ENCODE data around the gene MAN1A1. TPM values are rescaled to one million over a fixed set of nuclear protein-coding genes. Genes with fewer than 3 reads are reported as not detected.

MAN1A1 gene
- total RNA-seq, 2 donors from 2014 or later = 85.4 to 109 TPM

GRCh38 chr6:119274197-119274595 lies 75.4 kb downstream of the MAN1A1 start:
- Histone ChIP-seq H3K4me1 (peaks cover 16% of the 10 kb centered on the region), H3K9me3 (no peaks in the 10 kb centered on the region), H3K27me3 (no peaks in the 10 kb centered on the region), H3K36me3 (replicated peaks in 1 of 2; ENCODE audit: insufficient read depth in 1 of 2, low read depth in 2 of 2) (no peaks in the 10 kb centered on the region), H3K27ac (peak overlapping the region in 1 of 4 donors; percentile 19), H3K4me3 (no peak overlapping the region)
- DNase-seq = no peak
- intact Hi-C loops (cut with DNase I) = no loop called here
- 96 to 97% methylated on average over 2 of the region's 2 CpGs for WGBS, 2 donors
- TF ChIP-seq CTCF (IDR thresholded peaks at IDR 0.05) = no peak
- TF ChIP-seq POLR2A (IDR thresholded peaks at IDR 0.05) = no peak
- no peak for ATAC-seq

- peak in 1 of 4 donors; percentile 18 for DNase-seq
- intact Hi-C loops (cut with DNase I) = no loop called here
- Histone ChIP-seq H3K4me1 (peaks cover 23% of the 10 kb centered on the region), H3K27me3 (no peaks in the 10 kb centered on the region), H3K9me3 (no peaks in the 10 kb centered on the region), H3K27ac (peak overlapping the region in 1 of 4 donors; percentile 19), H3K36me3 (replicated peaks in 1 of 2; ENCODE audit: insufficient read depth in 1 of 2, low read depth in 2 of 2) (no peaks in the 10 kb centered on the region), H3K4me3 (no peak overlapping the region)
- WGBS, 2 donors = 93 to 98% methylated on average over 1 of the region's 1 CpG
- ATAC-seq = peak; percentile 88
- no peak for TF ChIP-seq POLR2A (IDR thresholded peaks at IDR 0.05)
- no peak for TF ChIP-seq CTCF (IDR thresholded peaks at IDR 0.05)
These were observed 76.0 kb downstream of the MAN1A1 start for GRCh38 chr6:119273272-119274196.

- Histone ChIP-seq H3K36me3 (replicated peaks in 1 of 2; ENCODE audit: insufficient read depth in 1 of 2, low read depth in 2 of 2) (no peaks in the 10 kb centered on the region), H3K4me1 (peaks cover 28% of the 10 kb centered on the region), H3K9me3 (no peaks in the 10 kb centered on the region), H3K27me3 (no peaks in the 10 kb centered on the region), H3K4me3 (no peak overlapping the region), H3K27ac (no peak overlapping the region)
- TF ChIP-seq POLR2A (IDR thresholded peaks at IDR 0.05) = no peak
- TF ChIP-seq CTCF (IDR thresholded peaks at IDR 0.05) = no peak
- no peak for DNase-seq
- WGBS, 2 donors = 96 to 97% methylated on average over 3 of the region's 3 CpGs
- ATAC-seq = no peak
- intact Hi-C loops (cut with DNase I) = no loop called here
These were observed 79.0 kb downstream of the MAN1A1 start for GRCh38 chr6:119270545-119270944.

- 67 to 72% methylated on average over 8 of the region's 8 CpGs for WGBS, 2 donors
- intact Hi-C loops (cut with DNase I) = no loop called here
These were observed 80.1 kb downstream of the MAN1A1 start for GRCh38 chr6:119269266-119270103.

More at GRCh38 chr6:119269266-119270103, 80.1 kb downstream of the MAN1A1 start:
- peak overlapping the region in 1 of 4 donors; percentile 8 for H3K27ac ChIP-seq
- no peak for ATAC-seq
- H3K4me1 ChIP-seq = peaks cover 30% of the 10 kb centered on the region
- no peak for DNase-seq
- TF ChIP-seq POLR2A (IDR thresholded peaks at IDR 0.05) (no peak), CTCF (IDR thresholded peaks at IDR 0.05) (no peak)
- no peak overlapping the region for H3K4me3 ChIP-seq
- H3K36me3 ChIP-seq (replicated peaks in 1 of 2; ENCODE audit: insufficient read depth in 1 of 2, low read depth in 2 of 2) = no peaks in the 10 kb centered on the region
- no peaks in the 10 kb centered on the region for H3K27me3 ChIP-seq
- no peaks in the 10 kb centered on the region for H3K9me3 ChIP-seq

Data from body of pancreas (tissue), 4 donors.